OCI-LY1 (cell line): ENCODE results near the gene HDAC8.
"Not testable (repeated sequence)": the region's sequence is repeated elsewhere in the genome, so short reads cannot be mapped to it uniquely, and the experiment has no call there.

Source experiments
- H2AFZ ChIP-seq: fragments of 200-600 bp; sonication (generic), shearing (Covaris generic); 2 replicates; pipeline ENCODE4 v1.6.0; 2014; ENCODE audit warnings: antibody characterized with exemption, mild to moderate bottlenecking, low read length
- H3F3A ChIP-seq: fragments of 200-600 bp; sonication (generic), shearing (Covaris generic); 2 replicates; pipeline ENCODE4 v1.6.0; 2014; ENCODE audit warnings: mild to moderate bottlenecking, antibody characterized with exemption, low read length, moderate library complexity; ENCODE audit not compliant: insufficient read depth
- H3K27ac ChIP-seq: fragments of 200-600 bp; sonication (generic); 2 replicates; pipeline ENCODE4 v1.5.1; 2014; ENCODE audit warnings: low read length, mixed run types, mild to moderate bottlenecking, low read depth; ENCODE audit not compliant: poor library complexity, severe bottlenecking
- H3K27me3 ChIP-seq: fragments of 200-600 bp; sonication (generic); 2 replicates; pipeline ENCODE4 v1.6.0; 2014; ENCODE audit warnings: antibody characterized with exemption, mild to moderate bottlenecking, low read length, moderate library complexity; ENCODE audit not compliant: insufficient read depth
- H3K36me3 ChIP-seq: fragments of 200-600 bp; sonication (generic); 2 replicates; pipeline ENCODE4 v1.6.1; 2014; ENCODE audit warnings: mild to moderate bottlenecking, antibody characterized with exemption, low read length, moderate library complexity, mixed read lengths; ENCODE audit not compliant: insufficient read depth
- H3K4me1 ChIP-seq: fragments of 200-600 bp; sonication (generic); 2 replicates; pipeline ENCODE4 v1.5.1; 2014; ENCODE audit warnings: mild to moderate bottlenecking, low read length, moderate library complexity; ENCODE audit not compliant: insufficient read depth, severe bottlenecking
- H3K4me2 ChIP-seq: fragments of 200-600 bp; sonication (generic), shearing (Covaris generic); 2 replicates; pipeline ENCODE4 v1.6.1; 2014; ENCODE audit warnings: low read length
- H3K4me3 ChIP-seq: fragments of 200-600 bp; sonication (generic); 2 replicates; pipeline ENCODE4 v1.5.1; 2014; ENCODE audit warnings: low read length, low read depth, mild to moderate bottlenecking, mixed read lengths; ENCODE audit not compliant: poor library complexity, severe bottlenecking
- H3K79me2 ChIP-seq: fragments of 200-600 bp; shearing (Covaris generic); 2 replicates; pipeline ENCODE4 v1.6.1; 2016; ENCODE audit warnings: mixed run types, low read length, mixed read lengths; ENCODE audit not compliant: insufficient read depth
- H3K9ac ChIP-seq: fragments of 200-600 bp; sonication (generic), shearing (Covaris generic); 2 replicates; pipeline ENCODE4 v1.6.1; 2014; ENCODE audit warnings: mild to moderate bottlenecking, low read length, mixed read lengths
- H3K9me2 ChIP-seq: fragments of 200-600 bp; sonication (generic), shearing (Covaris generic); 2 replicates; pipeline ENCODE4 v1.6.1; 2014; ENCODE audit warnings: low read depth, mild to moderate bottlenecking, low read length, mixed read lengths
- H3K9me3 ChIP-seq: fragments of 200-600 bp; shearing (Covaris generic); 2 replicates; pipeline ENCODE4 v1.6.1; 2014; ENCODE audit warnings: low read length, mixed read lengths
- H4K20me1 ChIP-seq: fragments of 200-600 bp; sonication (generic), shearing (Covaris generic); 2 replicates; pipeline ENCODE4 v1.6.0; 2016; ENCODE audit warnings: mild to moderate bottlenecking, low read length; ENCODE audit not compliant: insufficient read depth
- CTCF ChIP-seq: fragments of 200-600 bp; sonication (generic), shearing (Covaris generic); IDR thresholded peaks from 2 replicates; pipeline ENCODE4 v1.5.1; 2017; ENCODE audit warnings: mild to moderate bottlenecking, antibody characterized with exemption, low read length, moderate library complexity, mixed read lengths
- EZH2 ChIP-seq: fragments of 200-600 bp; sonication (generic), shearing (Covaris generic); IDR thresholded peaks from 2 replicates; pipeline ENCODE4 v1.8.0; 2017; ENCODE audit warnings: borderline replicate concordance, mixed run types, mild to moderate bottlenecking, antibody characterized with exemption, low read length, moderate library complexity, mixed read lengths

HDAC8 gene

DNA sequence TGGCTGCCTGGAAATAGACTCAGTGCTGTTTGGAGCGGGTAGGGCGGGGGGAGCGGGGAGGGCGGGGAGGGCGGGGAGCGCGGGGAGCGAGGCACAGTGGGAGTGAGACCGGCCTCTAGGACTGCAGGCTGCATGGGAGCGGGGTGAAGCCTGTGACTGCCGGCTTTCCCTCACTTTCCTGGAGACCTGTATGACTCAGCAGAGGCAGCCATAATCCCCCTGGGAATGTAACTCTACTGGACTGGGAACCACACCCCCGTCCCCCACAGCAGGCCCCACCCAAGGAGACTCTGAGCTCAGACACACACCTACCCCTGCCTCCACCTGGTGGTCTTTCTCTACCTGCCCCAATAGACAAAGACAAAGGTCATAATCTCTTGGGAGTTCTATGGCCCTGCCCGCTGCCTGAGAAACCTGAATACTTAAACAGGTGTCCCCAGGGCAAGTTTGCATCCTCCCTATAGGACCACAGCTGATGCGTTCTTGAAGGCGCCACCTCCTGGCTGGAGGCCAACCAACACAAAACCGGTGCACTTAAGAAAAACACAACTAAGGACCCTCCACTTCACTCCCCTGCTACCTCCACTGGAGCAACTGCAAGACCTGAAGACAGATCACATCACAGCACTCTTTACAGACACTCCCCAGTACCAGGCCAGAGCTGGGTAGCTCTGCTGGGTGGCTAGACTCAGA is 18.0 kb downstream of the HDAC8 start:
- Histone ChIP-seq H3K79me2 (no peaks in the 10 kb centered on the region), H3K36me3 (no peaks in the 10 kb centered on the region), H2AFZ (no peak overlapping the region), H3K4me2 (no peak overlapping the region), H3F3A (no peaks in the 10 kb centered on the region), H3K9ac (no peak overlapping the region), H4K20me1 (no peaks in the 10 kb centered on the region), H3K27ac (no peak overlapping the region), H3K4me3 (no peak overlapping the region), H3K27me3 (no peaks in the 10 kb centered on the region), H3K9me2 (no peaks in the 10 kb centered on the region), H3K9me3 (no peaks in the 10 kb centered on the region), H3K4me1 (no peaks in the 10 kb centered on the region)
- no peak for TF ChIP-seq EZH2
- peak; percentile 33; the same call in 1 of the 2 replicates for TF ChIP-seq CTCF

DNA sequence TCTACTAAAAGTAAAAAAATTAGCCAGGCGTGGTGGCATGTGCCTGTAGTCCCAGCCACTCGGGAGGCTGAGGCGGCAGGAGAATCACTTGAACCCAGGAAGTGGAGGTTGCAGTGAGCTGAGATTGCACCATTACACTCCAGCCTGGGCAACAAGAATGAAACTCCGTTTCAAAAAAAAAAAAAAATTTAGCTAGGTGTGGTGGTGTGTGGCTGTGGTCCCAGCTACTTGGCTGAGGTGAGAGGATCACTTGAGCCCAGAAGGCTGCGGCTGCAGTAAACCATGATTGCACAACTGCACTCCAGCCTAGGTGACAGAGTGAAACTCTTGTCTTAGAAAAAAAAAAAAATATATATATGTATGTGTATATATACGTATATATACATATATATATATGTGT is 20.2 kb downstream of the HDAC8 start:
- H3K4me1 ChIP-seq = not testable (repeated sequence)

GRCh38 chrX:72545990-72546389 is 26.7 kb downstream of the HDAC8 start:
- H3K27me3 ChIP-seq = no peaks in the 10 kb centered on the region
- H3K36me3 ChIP-seq = no peaks in the 10 kb centered on the region
- H3K4me1 ChIP-seq = no peaks in the 10 kb centered on the region
- no peak for TF ChIP-seq EZH2
- TF ChIP-seq CTCF = no peak
- no peak overlapping the region for H3K27ac ChIP-seq
- no peaks in the 10 kb centered on the region for H3K79me2 ChIP-seq
- no peak overlapping the region for H3K4me2 ChIP-seq
- no peaks in the 10 kb centered on the region for H3K9me3 ChIP-seq
- H3K4me3 ChIP-seq = no peak overlapping the region
- no peaks in the 10 kb centered on the region for H3F3A ChIP-seq
- no peaks in the 10 kb centered on the region for H3K9me2 ChIP-seq
- H4K20me1 ChIP-seq = no peaks in the 10 kb centered on the region
- no peak overlapping the region for H3K9ac ChIP-seq
- H2AFZ ChIP-seq = no peak overlapping the region

More for the DNA sequence above, 20.2 kb downstream of the HDAC8 start:
- H3K79me2 ChIP-seq, H3K36me3 ChIP-seq, H4K20me1 ChIP-seq, H3K4me3 ChIP-seq, H3K9me3 ChIP-seq, H3K27me3 ChIP-seq, H3K9me2 ChIP-seq, H3K9ac ChIP-seq, H3F3A ChIP-seq, H3K27ac ChIP-seq, H2AFZ ChIP-seq, H3K4me2 ChIP-seq: not testable (repeated sequence)

- H3K36me3 ChIP-seq = no peaks in the 10 kb centered on the region
- H3K9me2 ChIP-seq = no peaks in the 10 kb centered on the region
- TF ChIP-seq CTCF (peak; percentile 34; the same call in 1 of the 2 replicates), EZH2 (no peak)
- H3F3A ChIP-seq = no peaks in the 10 kb centered on the region
- H3K9ac ChIP-seq = no peak overlapping the region
- H3K79me2 ChIP-seq = no peaks in the 10 kb centered on the region
- no peaks in the 10 kb centered on the region for H3K9me3 ChIP-seq
- H3K27ac ChIP-seq = no peak overlapping the region
- no peak overlapping the region for H2AFZ ChIP-seq
- no peaks in the 10 kb centered on the region for H3K27me3 ChIP-seq
- no peaks in the 10 kb centered on the region for H4K20me1 ChIP-seq
- H3K4me3 ChIP-seq = no peak overlapping the region
- H3K4me2 ChIP-seq = no peak overlapping the region
- H3K4me1 ChIP-seq = no peaks in the 10 kb centered on the region
Observed at GRCh38 chrX:72540318-72540717, 32.3 kb downstream of the HDAC8 start.
